ENCODE results near the gene AHCYL2.
A peak's percentile ranks its signal among the peaks of the same experiment; 100 is the strongest.

GRCh38 chr7:129210256-129210988, 14.4 kb upstream of the AHCYL2 start:
- TF ChIP-seq EZH2phosphoT487 (IDR thresholded peaks at IDR 0.05; ENCODE audit: borderline replicate concordance), result no peak
- TF ChIP-seq CTCF (conservative IDR thresholded peaks at IDR 0.05; ENCODE audit: low read length), result peak; percentile 83

All from Loucy (cell line).